Measurements from ENCODE around the gene CDH16. TPM values are rescaled to one million over a fixed set of nuclear protein-coding genes. Genes with fewer than 3 reads are reported as not detected.

CDH16 gene
- total RNA-seq, 2 donors from 2014 or later, result not detected

- TF ChIP-seq, protein P1, sequence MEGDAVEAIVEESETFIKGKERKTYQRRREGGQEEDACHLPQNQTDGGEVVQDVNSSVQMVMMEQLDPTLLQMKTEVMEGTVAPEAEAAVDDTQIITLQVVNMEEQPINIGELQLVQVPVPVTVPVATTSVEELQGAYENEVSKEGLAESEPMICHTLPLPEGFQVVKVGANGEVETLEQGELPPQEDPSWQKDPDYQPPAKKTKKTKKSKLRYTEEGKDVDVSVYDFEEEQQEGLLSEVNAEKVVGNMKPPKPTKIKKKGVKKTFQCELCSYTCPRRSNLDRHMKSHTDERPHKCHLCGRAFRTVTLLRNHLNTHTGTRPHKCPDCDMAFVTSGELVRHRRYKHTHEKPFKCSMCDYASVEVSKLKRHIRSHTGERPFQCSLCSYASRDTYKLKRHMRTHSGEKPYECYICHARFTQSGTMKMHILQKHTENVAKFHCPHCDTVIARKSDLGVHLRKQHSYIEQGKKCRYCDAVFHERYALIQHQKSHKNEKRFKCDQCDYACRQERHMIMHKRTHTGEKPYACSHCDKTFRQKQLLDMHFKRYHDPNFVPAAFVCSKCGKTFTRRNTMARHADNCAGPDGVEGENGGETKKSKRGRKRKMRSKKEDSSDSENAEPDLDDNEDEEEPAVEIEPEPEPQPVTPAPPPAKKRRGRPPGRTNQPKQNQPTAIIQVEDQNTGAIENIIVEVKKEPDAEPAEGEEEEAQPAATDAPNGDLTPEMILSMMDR (conservative IDR thresholded peaks at IDR 0.05), result no peak
- Mint-ChIP-seq H3K36me3 (ENCODE audit: low read depth) (no peaks in the 10 kb centered on the region), H3K27ac (no peak overlapping the region), H3K9me3 (peaks cover 13% of the 10 kb centered on the region), H3K27me3 (ENCODE audit: insufficient read depth) (peaks cover 16% of the 10 kb centered on the region), H3K4me1 (peaks cover 12% of the 10 kb centered on the region), H3K4me3 (peak overlapping the region; percentile 4)
- WGBS, 2 experiments (ENCODE audit: insufficient coverage in 1 of 2, insufficient read length in 1 of 2), result 86 to 90% methylated on average over 5 to 10 of the region's 10 CpGs
- Histone ChIP-seq H3K36me3 (ENCODE audit: control insufficient read depth, insufficient read depth, low read length) (no peaks in the 10 kb centered on the region), H3K4me1 (ENCODE audit: control insufficient read depth, insufficient read depth, low read length) (no peaks in the 10 kb centered on the region), H3K27me3 (ENCODE audit: control insufficient read depth, insufficient read depth, low read length, poor library complexity, severe bottlenecking) (peaks cover 19% of the 10 kb centered on the region), H3K9ac (ENCODE audit: extremely low read depth, low read length, poor library complexity, severe bottlenecking) (no peak overlapping the region), H3K27ac (ENCODE audit: low read depth, low read length) (no peak overlapping the region), H3K4me3 (ENCODE audit: low read length) (no peak overlapping the region), H3K9me3 (ENCODE audit: control insufficient read depth, low read length) (peaks cover 14% of the 10 kb centered on the region)
- DNase-seq, result no peak
Observed at GRCh38 chr16:66953462-66954096, 34.9 kb upstream of the CDH16 start.

DNA sequence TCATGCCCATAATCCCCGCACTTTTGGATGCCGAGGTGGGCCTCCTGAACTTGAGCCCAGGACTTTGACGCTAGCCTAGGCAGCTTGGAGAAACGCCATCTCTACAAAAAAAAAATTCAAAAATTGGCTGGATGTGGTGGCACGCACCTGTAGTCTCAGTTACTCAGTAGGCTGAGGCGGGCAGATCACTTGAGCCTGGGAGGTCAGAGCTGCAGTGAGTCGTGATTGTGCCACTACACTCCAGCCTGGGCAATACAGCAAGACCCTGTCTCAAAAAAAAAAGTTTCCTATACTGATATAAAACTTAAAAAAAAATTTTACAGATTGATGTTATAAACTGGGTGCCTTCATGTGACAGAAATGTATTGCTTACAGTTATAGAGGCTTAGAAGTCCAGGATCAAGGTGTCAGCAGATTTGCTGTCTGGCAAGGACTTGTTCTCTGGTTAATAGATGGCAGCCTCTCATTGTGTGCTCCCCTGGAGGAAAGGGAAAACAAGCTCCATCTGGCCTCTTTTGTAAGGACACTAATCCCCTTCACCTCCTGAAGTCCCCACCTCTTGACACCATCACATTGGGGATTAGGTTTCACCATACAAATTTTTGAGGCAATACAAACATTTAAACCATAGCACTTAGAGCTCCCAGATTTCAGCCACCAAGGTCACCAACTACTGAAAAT, 33.9 kb upstream of the CDH16 start:
- WGBS, 2 experiments (ENCODE audit: insufficient coverage in 1 of 2, insufficient read length in 1 of 2), result 82 to 95% methylated on average over 6 to 7 of the region's 7 CpGs
- Histone ChIP-seq H3K27ac (ENCODE audit: low read depth, low read length) (no peak overlapping the region), H3K9ac (ENCODE audit: extremely low read depth, low read length, poor library complexity, severe bottlenecking) (no peak overlapping the region), H3K4me1 (ENCODE audit: control insufficient read depth, insufficient read depth, low read length) (no peaks in the 10 kb centered on the region), H3K36me3 (ENCODE audit: control insufficient read depth, insufficient read depth, low read length) (no peaks in the 10 kb centered on the region), H3K9me3 (ENCODE audit: control insufficient read depth, low read length) (peaks cover 14% of the 10 kb centered on the region), H3K27me3 (ENCODE audit: control insufficient read depth, insufficient read depth, low read length, poor library complexity, severe bottlenecking) (peaks cover 29% of the 10 kb centered on the region), H3K4me3 (ENCODE audit: low read length) (no peak overlapping the region)
- DNase-seq, result no peak
- no peaks in the 10 kb centered on the region for H3K36me3 Mint-ChIP-seq (ENCODE audit: low read depth)
- H3K9me3 Mint-ChIP-seq, result peaks cover 13% of the 10 kb centered on the region
- peaks cover 14% of the 10 kb centered on the region for H3K27me3 Mint-ChIP-seq (ENCODE audit: insufficient read depth)
- TF ChIP-seq, protein P1 (conservative IDR thresholded peaks at IDR 0.05), result no peak
- H3K4me3 Mint-ChIP-seq, result no peak overlapping the region
- peak overlapping the region; percentile 26 for H3K27ac Mint-ChIP-seq
- peaks cover 12% of the 10 kb centered on the region for H3K4me1 Mint-ChIP-seq

DNA sequence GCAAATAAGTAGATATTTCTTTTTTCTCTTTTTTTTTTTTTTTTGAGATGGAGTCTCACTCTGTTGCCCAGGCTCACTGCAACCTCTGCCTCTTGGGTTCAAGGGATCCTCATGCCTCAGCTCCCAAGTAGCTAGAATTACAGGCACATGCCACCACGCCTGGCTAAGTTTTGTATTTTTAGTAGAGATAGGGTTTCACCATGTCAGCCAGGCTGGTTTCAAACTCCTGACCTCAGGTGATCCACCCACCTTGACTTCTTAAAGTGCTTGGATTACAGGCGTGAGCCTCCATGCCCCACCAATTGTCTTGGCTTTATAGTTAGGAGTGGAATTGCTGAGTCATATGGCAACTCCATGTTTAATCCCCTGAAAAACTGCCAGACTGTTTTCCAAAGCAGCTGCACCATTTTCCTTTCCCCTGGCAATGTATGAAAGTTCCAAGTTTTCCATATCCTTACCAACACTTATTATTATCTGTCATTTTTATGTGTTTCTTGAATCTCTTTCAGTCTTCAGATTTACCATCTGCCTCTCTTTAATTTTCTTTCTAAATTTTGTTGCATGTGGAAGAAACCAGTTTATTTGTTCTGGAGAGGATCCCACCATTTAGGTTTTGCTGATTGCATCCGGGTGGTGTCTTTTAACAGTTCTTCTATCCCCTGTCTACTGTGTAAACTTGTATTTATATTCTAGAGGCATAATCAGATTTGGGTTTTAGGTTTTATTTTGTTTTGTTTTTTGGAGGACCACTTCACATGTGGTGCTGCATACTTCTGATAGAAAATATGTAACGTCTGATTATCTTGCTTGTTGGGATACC, 32.5 kb upstream of the CDH16 start:
- Mint-ChIP-seq H3K27me3 (ENCODE audit: insufficient read depth) (peaks cover 13% of the 10 kb centered on the region), H3K4me1 (peaks cover 11% of the 10 kb centered on the region), H3K27ac (no peak overlapping the region), H3K9me3 (peaks cover 13% of the 10 kb centered on the region), H3K4me3 (no peak overlapping the region), H3K36me3 (ENCODE audit: low read depth) (no peaks in the 10 kb centered on the region)
- peaks cover 14% of the 10 kb centered on the region for H3K9me3 ChIP-seq (ENCODE audit: control insufficient read depth, low read length)
- no peaks in the 10 kb centered on the region for H3K36me3 ChIP-seq (ENCODE audit: control insufficient read depth, insufficient read depth, low read length)
- H3K9ac ChIP-seq (ENCODE audit: extremely low read depth, low read length, poor library complexity, severe bottlenecking), result no peak overlapping the region
- DNase-seq, result no peak
- TF ChIP-seq, protein P1 (conservative IDR thresholded peaks at IDR 0.05), result no peak
- no peak overlapping the region for H3K27ac ChIP-seq (ENCODE audit: low read depth, low read length)
- WGBS, 2 experiments (ENCODE audit: insufficient coverage in 1 of 2, insufficient read length in 1 of 2), result 84 to 95% methylated on average over 2 to 4 of the region's 4 CpGs
- H3K27me3 ChIP-seq (ENCODE audit: control insufficient read depth, insufficient read depth, low read length, poor library complexity, severe bottlenecking), result peaks cover 33% of the 10 kb centered on the region
- no peaks in the 10 kb centered on the region for H3K4me1 ChIP-seq (ENCODE audit: control insufficient read depth, insufficient read depth, low read length)
- peak overlapping the region; percentile 11 for H3K4me3 ChIP-seq (ENCODE audit: low read length)

Measured in endodermal cell (in vitro differentiated cells).